Measurements from ENCODE around the gene EPHB2.

- TF ChIP-seq CTCF (IDR thresholded peaks at IDR 0.05) (no peak), POLR2A (IDR thresholded peaks at IDR 0.05) (no peak)
These were observed 182.2 kb downstream of the EPHB2 start for GRCh38 chr1:22892789-22893188.
